ENCODE measurements around the gene SUN1.
"Not testable (repeated sequence)": the region's sequence is repeated elsewhere in the genome, so short reads cannot be mapped to it uniquely, and the experiment has no call there.

GRCh38 chr7:846958-847650 lies 14.8 kb downstream of the SUN1 start:
- not testable (repeated sequence) for TF ChIP-seq CTCF (IDR thresholded peaks at IDR 0.05; ENCODE audit: poor library complexity); EZH2 (IDR thresholded peaks at IDR 0.05; ENCODE audit: borderline replicate concordance); EZH2phosphoT487 (IDR thresholded peaks at IDR 0.05; ENCODE audit: low read depth, severe bottlenecking, unreplicated experiment)
